Sigmoid colon (tissue), 4 donors: ENCODE data around the gene EHBP1.

Source experiments
- CTCF ChIP-seq, 4 experiments: fragments of 450-650 bp in 3 of 4; fragments of 200-600 bp in 1 of 4; IDR thresholded peaks; one replicate each; pipeline ENCODE4 v1.5.1; 2016 to 2019; ENCODE audit warnings: antibody characterized with exemption in 4 of 4, mild to moderate bottlenecking in 3 of 4, moderate library complexity in 2 of 4
- POLR2A ChIP-seq, 2 donors: fragments of 450-650 bp; IDR thresholded peaks; one replicate each; pipeline ENCODE4 v1.6.1; 2016; ENCODE audit warnings: antibody characterized with exemption in 2 of 2, mild to moderate bottlenecking in 2 of 2, moderate library complexity in 2 of 2
- POLR2AphosphoS5 ChIP-seq, 4 donors: sonication (generic); formaldehyde crosslinking; IDR thresholded peaks; one replicate each; pipeline ENCODE4 v1.6.1; 2017; ENCODE audit warnings: antibody characterized with exemption in 4 of 4

- no peak for TF ChIP-seq CTCF (IDR thresholded peaks at IDR 0.05)
- no peak for TF ChIP-seq POLR2A (IDR thresholded peaks at IDR 0.05)
- no peak for TF ChIP-seq POLR2AphosphoS5 (IDR thresholded peaks at IDR 0.05)
Observed at GRCh38 chr2:62665446-62665845, 40.1 kb upstream of the EHBP1 start.
